Psoas muscle (tissue), 8 donors: Measurements from ENCODE around the gene TDRD7. TPM values are rescaled to one million over a fixed set of nuclear protein-coding genes. Genes with fewer than 3 reads are reported as not detected.

Experiments used
- ATAC-seq, 4 donors: fragments of 200-7000 bp; cut with Tn5 transposase; one replicate each; pipeline ENCODE4 v1.9.1; 2020; ENCODE audit warnings: moderate library complexity in 3 of 4, mild to moderate bottlenecking in 2 of 4
- DNase-seq, 2 donors: peaks; one replicate each; pipeline ENCODE4 v3.0.0-alpha.2; 2020
- H3K27ac ChIP-seq: fragments of 200-600 bp; one replicate; pipeline ENCODE4 v1.8.0; 2022
- H3K27me3 ChIP-seq, 3 donors: fragments of 200-600 bp in 1 of 3; one replicate each; pipeline versions ENCODE4 v1.6.1 to v1.8.0; 2013 to 2022; ENCODE audit warnings: low read length in 2 of 3, mild to moderate bottlenecking in 2 of 3, moderate library complexity in 1 of 3; ENCODE audit not compliant: insufficient read depth in 3 of 3
- H3K36me3 ChIP-seq, 2 donors: fragments of 200-600 bp in 1 of 2; one replicate each; pipeline versions ENCODE4 v1.6.1 to v1.8.0; 2013 to 2022; ENCODE audit warnings: low read depth in 1 of 2, mild to moderate bottlenecking in 1 of 2, moderate library complexity in 1 of 2; ENCODE audit not compliant: insufficient read depth in 1 of 2
- H3K4me1 ChIP-seq: fragments of 200-600 bp; one replicate; pipeline ENCODE4 v1.8.0; 2022
- H3K4me3 ChIP-seq: fragments of 200-600 bp; one replicate; pipeline ENCODE4 v1.8.0; 2022; ENCODE audit warnings: mild to moderate bottlenecking
- H3K9me3 ChIP-seq: fragments of 200-600 bp; one replicate; pipeline ENCODE4 v1.8.0; 2022
- CTCF ChIP-seq: fragments of 200-600 bp; IDR thresholded peaks from one replicate; pipeline ENCODE4 v1.8.0; 2022; ENCODE audit warnings: antibody characterized with exemption
- WGBS, 3 donors: extraction: QIAGEN DNeasy Blood & Tissue Kit; methylation state at CpG; one replicate each; pipeline versions ENCODE4 v1.1.6 to v1.1.7; 2013; 5-methylcytosine and 5-hydroxymethylcytosine counted together
- intact Hi-C, 2 donors: fragments of 100-400 bp; cut with DNase I; formaldehyde crosslinking; loops; one replicate each; pipeline versions ENCODE4 v1.11.0 to v1.14.2; 2022
- polyA plus RNA-seq, 3 donors: library from polyadenylated mRNA; stranded (reverse); fragments of 200-250 nt; gene quantifications; one replicate each; pipeline ENCODE4 v1.2.3, GENCODE V29; 2013
- total RNA-seq, 4 donors: library from RNA; stranded (reverse); fragmentation: NEBNext Ultra II Directional in 2 of 4; extraction: Animal tissue kit (Norgen Biotek cat#: 25700) in 2 of 4; gene quantifications; one replicate each; pipeline versions ENCODE4 v1.2.1 to v1.2.4, GENCODE V29; 2021 to 2023
- donor health status: healthy with polysubstance abuse.
- donor health status: DM: no; HTN: no; CAD: no; lungs with moderate emphysema.
- donor health status: Bipolar disorder and iron deficiency.
- donor health status: healthy.
- donor health status: DM: yes; HTN: yes; CAD: no.
- donor health status: DM: no; HTN: no; CAD: no.
- donor health status: DM: no; HTN: no; CAD: no.
- donor health status: DM: yes; HTN: yes; CAD: no.

TDRD7 gene
- total and polyA plus RNA-seq, 7 donors = 2.3 to 9.9 (median 4.9) TPM

DNA sequence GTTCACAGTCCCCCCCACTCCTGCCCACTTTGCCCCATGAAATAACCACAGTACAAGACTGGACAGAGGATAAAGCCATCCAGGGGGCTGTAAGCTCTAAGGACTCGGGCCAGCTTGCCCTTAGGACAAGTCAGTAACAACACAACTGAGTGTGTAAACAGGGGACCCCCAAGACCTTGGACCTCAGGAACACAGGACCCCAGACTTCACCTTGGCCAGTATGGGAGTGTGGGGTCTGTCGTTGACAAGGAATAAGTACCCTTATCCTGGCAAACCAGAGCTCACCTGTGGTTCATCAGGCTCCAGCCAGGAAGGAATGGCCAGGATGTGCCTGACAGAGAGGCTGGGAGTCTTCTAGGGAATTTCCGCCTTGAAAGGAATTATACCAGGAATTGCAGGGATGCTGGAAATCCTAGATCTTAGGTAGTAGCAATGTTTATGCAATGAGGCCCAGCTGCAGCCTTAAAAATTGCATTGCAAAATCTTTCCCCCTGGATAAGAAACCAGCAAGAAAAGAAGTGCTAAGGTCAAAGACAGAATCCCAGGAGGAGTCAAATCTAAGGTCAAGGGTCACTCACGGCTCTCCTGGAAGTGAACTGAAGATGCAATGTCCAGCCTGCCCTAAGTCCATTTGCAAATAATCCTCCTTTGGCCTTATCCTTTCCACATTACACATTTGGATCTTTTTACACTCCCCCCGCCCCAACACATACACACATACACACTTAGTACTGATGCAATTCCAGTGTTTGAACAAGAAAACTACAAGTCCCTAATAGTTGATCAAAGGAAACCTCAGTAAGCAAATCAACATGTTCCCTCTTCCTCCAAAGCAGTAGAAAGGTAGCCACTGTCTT lies 27.3 kb upstream of the TDRD7 start:
- Histone ChIP-seq H3K27ac (no peak overlapping the region), H3K4me1 (no peaks in the 10 kb centered on the region), H3K9me3 (no peaks in the 10 kb centered on the region), H3K36me3 (no peaks in the 10 kb centered on the region), H3K27me3 (peaks cover 0 to 6% (median 4%) of the 10 kb centered on the region in 3 donors), H3K4me3 (no peak overlapping the region)
- no peak for TF ChIP-seq CTCF
- intact Hi-C loops = no loop called here
- ATAC-seq = no peak
- no peak for DNase-seq
- WGBS, 3 donors = 61 to 72% (median 69%) methylated on average over 5 of the region's 5 CpGs

- Histone ChIP-seq H3K27ac (no peak overlapping the region), H3K36me3 (no peaks in the 10 kb centered on the region), H3K27me3 (peaks cover 0 to 6% (median 4%) of the 10 kb centered on the region in 3 donors), H3K4me3 (no peak overlapping the region), H3K4me1 (no peaks in the 10 kb centered on the region), H3K9me3 (no peaks in the 10 kb centered on the region)
- no peak for TF ChIP-seq CTCF
- ATAC-seq (no peak), DNase-seq (no peak)
- WGBS, 3 donors = 72 to 77% (median 77%) methylated on average over 15 of the region's 15 CpGs
- intact Hi-C loops = no loop called here
Observed at GRCh38 chr9:97385626-97386264, 26.2 kb upstream of the TDRD7 start.

- intact Hi-C loops = no loop called here
- H3K4me3 ChIP-seq = no peak overlapping the region
- no peak overlapping the region for H3K27ac ChIP-seq
- H3K36me3 ChIP-seq = no peaks in the 10 kb centered on the region
- DNase-seq (no peak), ATAC-seq (no peak)
- H3K27me3 ChIP-seq = peaks cover 0 to 6% (median 4%) of the 10 kb centered on the region in 3 donors
- H3K9me3 ChIP-seq = no peaks in the 10 kb centered on the region
- no peaks in the 10 kb centered on the region for H3K4me1 ChIP-seq
- 33 to 38% (median 38%) methylated on average over 1 of the region's 1 CpG for WGBS, 3 donors
- no peak for TF ChIP-seq CTCF
Observed at GRCh38 chr9:97386265-97386633, 25.6 kb upstream of the TDRD7 start.

- no peak overlapping the region for H3K27ac ChIP-seq
- DNase-seq = peak; percentile 62 to 77
- H3K4me1 ChIP-seq = no peaks in the 10 kb centered on the region
- H3K4me3 ChIP-seq = no peak overlapping the region
- no peaks in the 10 kb centered on the region for H3K9me3 ChIP-seq
- WGBS, 3 donors = 4 to 5% (median 4%) methylated on average over 30 of the region's 30 CpGs
- H3K36me3 ChIP-seq = no peaks in the 10 kb centered on the region
- peak; percentile 61 to 76 (median 70) for ATAC-seq
- peak; percentile 94 for TF ChIP-seq CTCF
- H3K27me3 ChIP-seq = peaks cover 0 to 6% (median 4%) of the 10 kb centered on the region in 3 donors
- intact Hi-C loops = loop anchor here in 1 of 2 donors (1.0 kb wide), 1 partner anchor 22 kb away; no protein-coding TSS in a partner anchor
Observed at GRCh38 chr9:97386733-97387503, 25.0 kb upstream of the TDRD7 start.
